Measurements from ENCODE around the gene FADS2.
A peak's percentile ranks its signal among the peaks of the same experiment; 100 is the strongest.

FADS2 gene

DNA sequence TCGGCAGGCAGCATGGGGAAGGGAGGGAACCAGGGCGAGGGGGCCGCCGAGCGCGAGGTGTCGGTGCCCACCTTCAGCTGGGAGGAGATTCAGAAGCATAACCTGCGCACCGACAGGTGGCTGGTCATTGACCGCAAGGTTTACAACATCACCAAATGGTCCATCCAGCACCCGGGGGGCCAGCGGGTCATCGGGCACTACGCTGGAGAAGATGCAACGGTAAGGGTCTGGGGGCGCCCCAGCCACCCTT, 204 bp downstream of the FADS2 start:
- no peak for DNase-seq

GRCh38 chr11:61828629-61829407, 718 bp downstream of the FADS2 start:
- DNase-seq, result no peak

DNA sequence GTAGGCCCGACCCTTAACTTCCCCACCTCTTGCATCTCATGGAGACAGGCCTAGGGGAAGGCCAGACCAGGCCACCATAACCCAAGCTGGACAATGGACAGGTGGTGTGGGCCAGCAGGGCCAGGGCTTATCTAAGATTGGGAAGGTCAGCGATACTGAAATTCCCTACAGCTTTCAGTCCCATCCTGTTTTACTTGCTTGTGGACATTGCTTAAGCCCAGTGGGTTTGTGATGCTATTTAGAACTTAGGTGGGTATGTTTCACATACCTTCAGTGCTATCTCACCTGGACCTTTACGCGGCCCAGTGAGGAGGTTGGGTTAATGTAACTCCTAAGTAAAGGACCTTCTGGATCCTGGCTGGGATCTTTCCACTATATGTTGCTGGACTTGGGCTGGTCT, 1.7 kb downstream of the FADS2 start:
- no peak for DNase-seq

DNA sequence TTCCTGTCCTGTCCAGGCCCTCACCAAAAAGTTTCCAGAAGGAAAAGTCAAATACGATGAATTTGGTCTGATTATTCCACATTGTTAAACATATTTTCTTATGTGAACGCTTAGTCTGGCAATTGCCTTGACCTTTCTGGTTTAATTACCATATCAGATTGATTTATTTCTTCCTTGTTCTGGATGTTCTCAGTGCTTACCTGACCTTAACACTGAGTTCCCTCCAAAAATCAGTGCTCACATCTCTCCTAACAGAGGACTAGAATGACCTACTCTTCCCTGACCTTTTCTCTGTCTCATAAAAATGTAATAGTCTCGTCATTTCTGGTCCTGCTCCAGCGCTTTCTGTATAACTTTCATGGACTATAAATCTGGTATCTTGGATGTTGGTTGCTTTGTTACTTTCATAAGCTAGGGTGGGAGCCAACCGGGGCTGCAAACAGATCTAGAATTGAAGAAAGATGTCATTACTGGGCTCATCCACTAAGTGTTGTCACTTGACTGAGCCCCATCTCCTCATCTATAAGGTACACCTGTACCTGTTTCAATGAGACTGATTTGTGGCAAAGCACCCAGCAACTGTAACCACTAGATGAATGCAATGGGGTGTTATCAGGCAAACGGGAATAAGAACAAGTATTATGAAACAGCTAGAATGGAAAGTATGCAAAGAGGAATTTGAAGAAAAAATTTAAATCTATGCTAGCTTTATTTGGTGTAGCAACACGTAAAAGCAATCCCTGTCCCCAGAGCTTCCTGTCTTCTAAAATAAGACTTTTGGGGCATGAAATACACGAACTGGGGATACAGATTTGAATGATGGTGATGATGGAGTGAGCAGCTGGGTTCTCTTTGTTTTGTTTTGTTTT, 2.4 kb downstream of the FADS2 start:
- DNase-seq, result no peak

GRCh38 chr11:61832207-61832606, 4.1 kb downstream of the FADS2 start:
- DNase-seq, result no peak

DNA sequence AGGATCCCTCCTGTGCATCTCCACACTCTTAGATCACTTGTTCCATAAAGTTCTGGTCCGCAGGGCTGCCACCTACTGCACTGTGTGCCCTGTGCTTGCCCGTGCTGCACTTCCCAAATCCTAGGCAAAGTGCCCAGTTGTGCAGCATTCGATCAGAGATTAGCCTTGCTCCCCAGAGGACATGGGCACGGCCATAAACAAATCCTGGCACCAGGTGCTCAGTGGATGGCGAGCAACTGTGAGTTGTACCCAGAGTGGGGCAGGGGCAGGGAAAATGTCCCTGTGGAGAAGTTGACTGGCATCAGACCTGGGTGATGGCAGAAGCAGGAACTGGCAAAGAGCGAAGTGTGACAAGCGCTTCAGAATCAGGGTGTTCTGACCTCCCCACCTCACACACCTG, 4.7 kb downstream of the FADS2 start:
- no peak for DNase-seq

GRCh38 chr11:61833471-61833870, 5.4 kb downstream of the FADS2 start:
- DNase-seq, result no peak

GRCh38 chr11:61833926-61834277, 5.8 kb downstream of the FADS2 start:
- DNase-seq, result no peak

DNA sequence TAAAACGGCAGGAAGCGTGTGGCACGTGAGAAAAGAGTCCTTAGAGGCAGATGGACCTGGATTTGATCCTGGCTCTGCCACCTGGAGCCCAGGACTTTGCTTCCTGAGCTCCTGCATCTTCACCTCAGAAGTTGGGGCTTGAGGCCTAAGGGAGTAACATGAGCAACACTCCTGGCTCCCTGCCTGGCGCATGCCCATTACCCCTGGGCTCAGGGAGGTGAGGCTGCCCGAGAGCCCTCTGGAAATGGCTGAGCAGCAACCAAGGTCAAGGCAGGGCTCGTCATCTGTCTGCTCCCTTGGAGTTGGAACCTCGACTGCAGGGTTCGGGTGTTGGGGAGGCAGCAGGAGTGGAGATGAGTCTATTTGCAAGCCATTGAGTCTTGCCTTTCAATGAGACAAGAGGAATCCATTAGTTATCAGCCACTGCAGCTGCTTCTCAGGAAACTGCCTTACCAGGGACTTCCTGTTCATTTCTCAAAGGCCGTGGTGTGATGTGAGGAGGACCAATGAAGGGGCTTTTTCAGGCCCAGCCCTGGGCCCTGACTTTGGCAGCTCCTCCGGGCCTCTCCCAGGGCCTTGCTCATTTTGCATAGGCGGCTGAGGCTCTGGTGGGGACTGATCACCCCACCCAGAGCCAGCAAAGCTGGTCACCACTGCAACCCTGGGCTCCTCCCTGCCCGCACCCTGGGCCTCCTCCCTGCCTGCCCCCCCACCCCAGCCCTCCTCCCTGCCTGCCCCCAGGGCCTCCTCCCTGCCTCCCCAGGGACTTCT, 6.4 kb downstream of the FADS2 start:
- peak; percentile 62 for DNase-seq

DNA sequence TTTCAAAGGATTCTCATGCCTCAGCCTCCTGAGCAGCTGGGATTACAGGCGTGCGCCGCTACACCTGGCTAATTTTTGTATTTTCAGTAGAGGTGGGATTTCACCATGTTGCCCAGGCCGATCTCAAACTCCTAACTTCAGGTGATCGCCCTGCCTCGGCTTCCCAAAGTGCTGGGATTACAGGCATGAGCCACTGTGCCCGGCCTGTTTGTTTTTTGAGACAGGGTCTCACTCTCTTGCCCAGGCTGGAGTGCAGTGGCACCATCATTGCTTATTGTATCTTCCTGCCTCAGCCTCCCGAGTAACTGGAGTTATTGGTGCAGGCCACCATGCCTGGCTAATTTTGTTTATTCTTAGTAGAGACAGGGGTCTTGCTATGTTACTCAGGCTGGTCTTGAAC, 8.1 kb downstream of the FADS2 start:
- DNase-seq, result no peak

- DNase-seq, result no peak
Measured at GRCh38 chr11:61837411-61838005, 9.4 kb downstream of the FADS2 start.

DNA sequence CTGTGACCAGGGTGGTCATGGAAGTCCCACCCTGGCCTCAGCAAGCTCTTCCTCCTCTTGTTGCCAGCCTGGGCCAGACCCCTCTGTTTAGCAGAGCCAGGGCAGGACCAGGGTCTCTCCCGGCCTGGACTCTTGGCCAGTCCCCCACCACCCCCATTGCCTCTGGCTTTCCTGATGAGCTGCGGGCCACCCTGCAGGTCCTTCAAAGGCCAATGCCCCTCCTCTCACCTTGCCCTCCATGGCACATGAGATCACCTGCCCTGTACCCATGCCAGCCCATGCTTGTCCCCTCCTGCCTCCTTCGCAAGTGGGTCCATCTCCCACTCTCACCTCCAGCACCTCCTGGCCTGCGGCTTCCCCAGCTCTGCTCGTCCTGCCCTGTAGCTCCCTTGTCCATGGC, 10.4 kb downstream of the FADS2 start:
- no peak for DNase-seq

DNA sequence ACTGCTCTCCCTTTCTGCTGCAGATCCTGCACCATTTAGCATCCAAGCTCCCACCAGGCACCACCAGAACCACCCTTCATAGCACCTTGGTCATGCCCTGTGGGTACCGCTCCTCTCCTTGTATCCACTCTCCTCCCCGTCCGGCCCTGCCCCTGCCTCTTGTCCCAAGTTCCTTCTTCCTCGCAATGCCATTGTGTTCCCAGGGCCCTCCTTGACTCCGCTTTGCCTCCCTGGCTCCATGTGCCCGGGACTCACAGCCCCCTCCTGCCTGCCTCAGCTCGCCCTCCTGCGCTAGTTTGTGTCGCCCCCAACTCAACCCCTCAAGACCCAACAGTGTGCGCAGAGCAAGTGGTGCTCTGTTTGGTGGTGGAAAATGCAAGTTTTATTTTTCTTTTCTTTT, 10.8 kb downstream of the FADS2 start:
- DNase-seq, result no peak

DNA sequence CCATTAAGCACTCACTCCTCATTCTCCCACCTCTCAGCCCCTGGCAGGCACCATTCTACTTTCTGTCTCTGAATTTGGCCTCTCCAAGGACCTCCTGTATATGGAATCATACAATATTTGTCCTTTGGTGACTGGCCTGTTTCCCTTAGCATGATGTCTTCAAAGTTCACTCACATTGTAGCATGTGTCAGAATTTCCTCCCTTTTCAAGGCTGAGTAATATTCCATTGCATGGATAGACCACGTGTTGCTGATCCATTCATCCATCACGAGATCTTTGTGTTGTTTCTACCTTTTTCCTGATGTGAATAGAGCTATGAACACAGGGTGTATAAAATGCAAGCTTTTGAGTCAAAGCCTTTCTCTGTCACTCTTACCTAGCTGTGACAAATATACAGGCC, 11.6 kb downstream of the FADS2 start:
- no peak for DNase-seq

DNA sequence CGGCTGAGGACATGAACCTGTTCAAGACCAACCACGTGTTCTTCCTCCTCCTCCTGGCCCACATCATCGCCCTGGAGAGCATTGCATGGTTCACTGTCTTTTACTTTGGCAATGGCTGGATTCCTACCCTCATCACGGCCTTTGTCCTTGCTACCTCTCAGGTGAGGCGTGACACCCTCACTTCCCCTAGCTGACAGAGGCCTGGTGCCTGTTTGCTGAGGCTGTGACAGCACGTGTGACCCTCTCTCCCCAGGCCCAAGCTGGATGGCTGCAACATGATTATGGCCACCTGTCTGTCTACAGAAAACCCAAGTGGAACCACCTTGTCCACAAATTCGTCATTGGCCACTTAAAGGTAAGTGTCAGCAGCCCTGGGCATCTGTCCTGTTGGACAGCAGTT, 12.3 kb downstream of the FADS2 start:
- DNase-seq, result no peak

DNA sequence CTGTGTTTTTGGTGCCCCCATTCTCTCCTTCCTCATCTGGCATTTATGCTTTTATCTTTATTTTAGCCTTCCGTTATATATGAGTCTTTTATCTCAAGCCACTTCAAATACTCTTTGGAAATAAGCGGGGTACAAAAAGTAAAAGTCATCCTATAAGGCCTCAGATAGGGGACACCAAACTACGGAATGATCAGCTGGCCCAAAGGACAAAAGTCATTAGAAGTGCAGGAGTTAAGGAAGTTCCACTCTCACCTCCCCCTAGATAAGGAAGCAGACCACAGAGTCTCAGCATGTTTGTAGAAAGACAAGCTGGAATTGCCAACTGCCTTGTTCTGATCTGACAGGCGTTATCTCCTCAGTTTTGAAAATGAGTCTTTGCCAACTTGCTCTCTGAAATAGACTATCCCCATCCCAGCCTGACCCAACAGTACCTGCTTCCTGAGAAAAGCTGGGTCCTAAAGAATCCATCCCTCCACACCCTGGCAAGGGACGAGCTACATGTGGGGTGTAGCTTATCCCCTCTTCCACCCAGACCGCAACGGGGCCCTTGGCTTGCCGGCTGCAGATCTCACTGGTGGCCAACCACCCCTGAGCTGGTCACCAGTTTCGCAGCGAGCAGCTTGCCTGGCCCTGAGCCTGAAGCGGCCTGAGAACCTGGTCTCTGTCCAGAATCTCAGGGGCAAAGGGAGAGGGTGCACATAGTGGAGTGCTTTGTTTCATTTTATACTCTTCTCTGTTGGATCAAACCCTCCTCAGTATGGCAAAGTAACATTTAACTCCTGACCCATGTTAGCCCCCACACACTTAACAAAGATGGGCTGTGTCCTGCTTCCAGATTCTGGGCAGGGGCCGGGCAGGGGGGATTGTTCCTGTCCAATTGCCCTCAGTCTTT, 13.8 kb downstream of the FADS2 start:
- DNase-seq, result no peak

DNA sequence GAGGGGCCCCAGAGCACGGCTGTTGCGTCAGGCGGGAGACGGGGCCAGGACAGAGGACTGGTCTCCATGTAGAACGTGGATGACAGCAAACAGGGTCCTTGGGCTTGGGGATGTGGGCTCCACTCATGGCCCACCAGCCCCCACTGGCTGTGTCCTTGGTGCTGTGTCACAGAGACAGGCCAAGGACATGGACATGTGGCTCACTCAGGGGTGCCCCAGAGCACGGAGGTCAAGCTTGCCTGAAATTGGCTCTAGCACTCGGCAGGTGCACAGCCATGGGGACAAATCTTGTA, 14.4 kb downstream of the FADS2 start:
- no peak for DNase-seq

DNA sequence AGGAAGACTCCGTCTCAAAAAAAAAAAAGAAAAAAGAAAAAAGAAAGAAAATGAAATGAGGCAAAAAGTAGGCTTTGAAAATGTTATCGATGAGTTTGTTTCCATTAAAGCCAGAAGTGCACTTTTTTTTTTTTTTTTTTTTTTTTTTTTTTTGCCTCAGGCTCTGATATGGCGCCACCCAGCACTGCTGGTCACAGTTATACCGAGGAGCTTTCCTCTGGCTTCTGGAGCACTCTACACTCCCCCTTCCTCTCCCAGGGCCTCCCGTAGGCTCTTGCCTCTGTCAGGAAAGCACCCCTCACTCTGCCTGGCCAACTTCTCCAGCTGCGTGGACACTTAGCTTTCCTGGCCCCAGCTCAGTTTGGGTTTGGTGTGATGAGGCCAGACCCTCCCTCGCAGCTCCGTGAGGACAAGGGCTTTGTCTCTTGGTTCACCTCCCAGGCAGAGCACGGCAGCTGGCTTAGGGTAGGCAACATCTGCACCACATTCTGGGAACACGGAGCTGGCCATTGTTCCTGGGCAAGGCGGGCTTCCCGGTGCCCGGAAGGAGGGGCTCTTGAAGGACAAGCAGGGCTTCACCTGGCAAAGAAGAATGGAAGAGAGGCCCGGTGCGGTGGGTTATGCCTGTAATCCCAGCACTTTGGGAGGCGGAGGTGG, 16.9 kb downstream of the FADS2 start:
- DNase-seq, result no peak

GRCh38 chr11:61846362-61847020, 18.4 kb downstream of the FADS2 start:
- no peak for DNase-seq

DNA sequence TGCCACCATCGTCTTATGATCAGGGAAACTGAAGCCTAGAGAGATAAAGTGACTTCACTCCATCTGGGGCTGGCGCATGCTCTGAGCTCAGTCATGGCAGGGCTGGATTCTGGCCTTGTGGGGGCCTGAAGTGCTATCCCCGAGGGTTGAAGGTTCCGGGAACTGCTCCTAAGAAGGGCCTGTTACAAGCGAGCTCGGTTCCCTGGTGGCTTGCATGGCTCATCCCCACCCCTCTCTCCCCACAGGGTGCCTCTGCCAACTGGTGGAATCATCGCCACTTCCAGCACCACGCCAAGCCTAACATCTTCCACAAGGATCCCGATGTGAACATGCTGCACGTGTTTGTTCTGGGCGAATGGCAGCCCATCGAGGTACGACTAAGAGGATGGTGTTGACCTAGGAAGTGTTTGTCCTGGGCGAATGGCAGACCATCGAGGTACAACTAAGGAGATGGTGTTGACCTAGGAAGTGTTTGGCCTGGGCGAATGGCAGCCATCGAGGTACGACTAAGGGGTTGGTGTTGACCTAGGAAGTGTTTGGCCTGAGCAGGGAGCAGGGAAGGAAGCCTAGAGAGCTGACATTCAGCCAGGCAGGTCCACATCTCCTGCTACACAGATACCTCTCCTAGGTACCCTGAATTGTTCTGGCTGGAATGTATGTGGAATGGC, 19.9 kb downstream of the FADS2 start:
- DNase-seq, result no peak

- DNase-seq, result no peak
Measured at GRCh38 chr11:61848631-61849030, 20.5 kb downstream of the FADS2 start.

Data from CD4-positive, alpha-beta T cell treated with Interleukin-4 for 4 hours (primary cell).